Spleen (tissue), 11 donors: ENCODE measurements around the gene TBXAS1. TPM values are rescaled to one million over a fixed set of nuclear protein-coding genes. Genes with fewer than 3 reads are reported as not detected.

Experiments
- DNase-seq: peaks from one replicate; pipeline ENCODE4 v3.0.0-alpha.2; 2020
- H3K27ac ChIP-seq, 8 donors: fragments of 200-600 bp; sonication (generic) in 7 of 8; 1 replicate in 4 of 8; 2 replicates in 4 of 8; pipeline versions ENCODE4 v1.5.0 to v1.8.0; 2016 to 2021; ENCODE audit warnings: inconsistent platforms in 4 of 8, mild to moderate bottlenecking in 4 of 8, moderate library complexity in 1 of 8
- H3K27me3 ChIP-seq, 7 donors: fragments of 200-600 bp; sonication (generic) in 6 of 7; replicated peaks in 1 of 7; 1 replicate in 4 of 7; 2 replicates in 3 of 7; pipeline versions ENCODE4 v1.5.0 to v1.8.0; 2016 to 2021; ENCODE audit warnings: inconsistent platforms in 3 of 7, mild to moderate bottlenecking in 1 of 7
- H3K36me3 ChIP-seq, 6 donors: fragments of 200-600 bp; sonication (generic) in 5 of 6; 1 replicate in 4 of 6; 2 replicates in 2 of 6; pipeline versions ENCODE4 v1.5.0 to v1.8.0; 2016 to 2021; ENCODE audit warnings: inconsistent platforms in 2 of 6
- H3K4me1 ChIP-seq, 6 donors: fragments of 200-600 bp; sonication (generic) in 5 of 6; 1 replicate in 3 of 6; 2 replicates in 3 of 6; pipeline versions ENCODE4 v1.5.0 to v1.8.0; 2016 to 2021; ENCODE audit warnings: inconsistent platforms in 3 of 6
- H3K4me3 ChIP-seq, 8 donors: fragments of 200-600 bp; sonication (generic) in 7 of 8; 1 replicate in 4 of 8; 2 replicates in 4 of 8; pipeline versions ENCODE4 v1.5.0 to v1.8.0; 2016 to 2021; ENCODE audit warnings: inconsistent platforms in 4 of 8, mild to moderate bottlenecking in 4 of 8, moderate library complexity in 2 of 8
- H3K9me3 ChIP-seq, 8 donors: fragments of 200-600 bp; sonication (generic) in 7 of 8; 1 replicate in 4 of 8; 2 replicates in 4 of 8; pipeline versions ENCODE4 v1.5.0 to v1.8.0; 2016 to 2021; ENCODE audit warnings: inconsistent platforms in 4 of 8
- CTCF ChIP-seq, 11 experiments: fragments of 200-600 bp in 7 of 11; fragments of 450-650 bp in 4 of 11; sonication (generic) in 4 of 11; IDR thresholded peaks in 8 of 11; conservative IDR thresholded peaks in 3 of 11; 1 replicate in 7 of 11; 2 replicates in 4 of 11; pipeline versions ENCODE4 v1.4.0 to v1.8.0; 2016 to 2021; ENCODE audit warnings: antibody characterized with exemption in 11 of 11, inconsistent platforms in 4 of 11, mild to moderate bottlenecking in 1 of 11
- POLR2A ChIP-seq, 3 donors: fragments of 450-650 bp; IDR thresholded peaks; one replicate each; pipeline ENCODE4 v1.5.1; 2017; ENCODE audit warnings: antibody characterized with exemption in 3 of 3, mild to moderate bottlenecking in 1 of 3
- POLR2AphosphoS5 ChIP-seq, 3 donors: sonication (generic); formaldehyde crosslinking; IDR thresholded peaks; one replicate each; pipeline ENCODE4 v1.5.1; 2017; ENCODE audit warnings: antibody characterized with exemption in 3 of 3
- WGBS, 5 donors: extraction: QIAGEN DNeasy Blood & Tissue Kit in 3 of 5; methylation state at CpG; one replicate each; pipeline versions ENCODE4 v1.1.5 to v1.1.7; 2013 to 2018; 5-methylcytosine and 5-hydroxymethylcytosine counted together
- intact Hi-C: fragments of 100-400 bp; cut with DNase I; formaldehyde crosslinking; loops from one replicate; pipeline ENCODE4 v1.15.0; 2023; ENCODE audit warnings: low total_unique reads
- polyA plus RNA-seq, 3 donors: library from polyadenylated mRNA; stranded (reverse); fragments of 200-250 nt; gene quantifications; one replicate each; pipeline ENCODE4 v1.2.1, GENCODE V29; 2013
- total RNA-seq, 7 donors: library from RNA; depleted of rRNA in 3 of 7; stranded (reverse); fragments of >200 nt in 3 of 7; fragmentation: NEBNext Ultra II Directional in 4 of 7; extraction: Animal tissue kit (Norgen Biotek cat#: 25700) in 4 of 7; gene quantifications; one replicate each; pipeline versions ENCODE4 v1.1.0 to v1.2.1, GENCODE V29; 2016 to 2021
- donor health status: healthy with polysubstance abuse.
- donor health status: DM: no; HTN: no; CAD: no; lungs with moderate emphysema.
- donor health status: DM: no; HTN: no; CAD: no.
- donor health status: Bipolar disorder and iron deficiency.
- donor health status: healthy.
- donor health status: DM: no; HTN: no; CAD: no.
- donor health status: DM: yes; HTN: yes; CAD: no.

The TBXAS1 gene
- total and polyA plus RNA-seq, 10 donors, result 19.8 to 287 (median 147) TPM

- Histone ChIP-seq H3K9me3 (no peaks in the 10 kb centered on the region), H3K4me3 (no peak overlapping the region), H3K4me1 (no peaks in the 10 kb centered on the region), H3K36me3 (peaks cover 3 to 93% (median 56%) of the 10 kb centered on the region in 6 donors), H3K27ac (no peak overlapping the region), H3K27me3 (no peaks in the 10 kb centered on the region)
- intact Hi-C loops, result no loop called here
- WGBS, 5 donors, result 85 to 94% (median 94%) methylated on average over 16 to 18 of the region's 18 CpGs
- no peak for DNase-seq
- no peak for TF ChIP-seq CTCF (IDR thresholded peaks at IDR 0.05 in 8 of 11, conservative IDR thresholded peaks at IDR 0.05 in 3 of 11)
- no peak for TF ChIP-seq POLR2A (IDR thresholded peaks at IDR 0.05)
- TF ChIP-seq POLR2AphosphoS5 (IDR thresholded peaks at IDR 0.05), result peak in 2 of 3 donors; percentile 39 to 78
These were observed 195.5 kb downstream of the TBXAS1 start for GRCh38 chr7:140024585-140024984.

GRCh38 chr7:140025241-140025640 lies 196.2 kb downstream of the TBXAS1 start:
- no peaks in the 10 kb centered on the region for H3K9me3 ChIP-seq
- H3K27ac ChIP-seq, result no peak overlapping the region
- 95 to 98% (median 97%) methylated on average over 4 of the region's 4 CpGs for WGBS, 5 donors
- DNase-seq, result no peak
- peaks cover 3 to 96% (median 57%) of the 10 kb centered on the region in 6 donors for H3K36me3 ChIP-seq
- H3K4me1 ChIP-seq, result no peaks in the 10 kb centered on the region
- intact Hi-C loops, result no loop called here
- TF ChIP-seq POLR2AphosphoS5 (IDR thresholded peaks at IDR 0.05) (no peak), POLR2A (IDR thresholded peaks at IDR 0.05) (no peak)
- no peaks in the 10 kb centered on the region for H3K27me3 ChIP-seq
- H3K4me3 ChIP-seq, result no peak overlapping the region

- Histone ChIP-seq H3K4me1 (no peaks in the 10 kb centered on the region), H3K4me3 (no peak overlapping the region), H3K9me3 (no peaks in the 10 kb centered on the region), H3K36me3 (peaks cover 3 to 99% (median 61%) of the 10 kb centered on the region in 6 donors), H3K27ac (no peak overlapping the region), H3K27me3 (no peaks in the 10 kb centered on the region)
- intact Hi-C loops, result no loop called here
- TF ChIP-seq POLR2A (IDR thresholded peaks at IDR 0.05), result no peak
- peak; percentile 32 to 57 (median 32) for TF ChIP-seq POLR2AphosphoS5 (IDR thresholded peaks at IDR 0.05)
- 90 to 96% (median 92%) methylated on average over 12 of the region's 12 CpGs for WGBS, 5 donors
- DNase-seq, result no peak
These were observed 196.9 kb downstream of the TBXAS1 start for GRCh38 chr7:140025814-140026433.

GRCh38 chr7:140026935-140027334 lies 197.9 kb downstream of the TBXAS1 start:
- intact Hi-C loops, result no loop called here
- H3K27me3 ChIP-seq, result no peaks in the 10 kb centered on the region
- 96 to 98% (median 97%) methylated on average over 8 to 9 of the region's 9 CpGs for WGBS, 5 donors
- H3K4me1 ChIP-seq, result no peaks in the 10 kb centered on the region
- peak in 2 of 3 donors; percentile 6 to 49 for TF ChIP-seq POLR2AphosphoS5 (IDR thresholded peaks at IDR 0.05)
- TF ChIP-seq CTCF (IDR thresholded peaks at IDR 0.05 in 8 of 11, conservative IDR thresholded peaks at IDR 0.05 in 3 of 11), result no peak
- TF ChIP-seq POLR2A (IDR thresholded peaks at IDR 0.05), result no peak
- no peak overlapping the region for H3K27ac ChIP-seq
- peaks cover 3 to 99% (median 62%) of the 10 kb centered on the region in 6 donors for H3K36me3 ChIP-seq
- DNase-seq, result no peak
- no peaks in the 10 kb centered on the region for H3K9me3 ChIP-seq
- no peak overlapping the region for H3K4me3 ChIP-seq

GRCh38 chr7:140027858-140028257 lies 198.8 kb downstream of the TBXAS1 start:
- WGBS, 5 donors, result 91 to 96% (median 92%) methylated on average over 9 of the region's 9 CpGs
- TF ChIP-seq POLR2AphosphoS5 (IDR thresholded peaks at IDR 0.05) (peak in 1 of 3 donors; percentile 4), POLR2A (IDR thresholded peaks at IDR 0.05) (no peak)
- H3K27me3 ChIP-seq, result no peaks in the 10 kb centered on the region
- DNase-seq, result no peak
- no peaks in the 10 kb centered on the region for H3K9me3 ChIP-seq
- H3K4me1 ChIP-seq, result peaks cover 0 to 5% (median 0%) of the 10 kb centered on the region in 6 donors
- H3K4me3 ChIP-seq, result no peak overlapping the region
- no peak overlapping the region for H3K27ac ChIP-seq
- intact Hi-C loops, result no loop called here
- peaks cover 3 to 99% (median 60%) of the 10 kb centered on the region in 6 donors for H3K36me3 ChIP-seq
